CMK (cell line): ENCODE measurements around the gene SESN1.

Source experiments
- DNase-seq: peaks from one replicate; pipeline ENCODE4 v3.0.0-alpha.2; 2010; ENCODE audit warnings: low read depth

SESN1 gene

GRCh38 chr6:108937170-108937569, 157.5 kb downstream of the SESN1 start:
- DNase-seq, result no peak
